ENCODE measurements around the gene AGBL1.

Gene AGBL1

DNA sequence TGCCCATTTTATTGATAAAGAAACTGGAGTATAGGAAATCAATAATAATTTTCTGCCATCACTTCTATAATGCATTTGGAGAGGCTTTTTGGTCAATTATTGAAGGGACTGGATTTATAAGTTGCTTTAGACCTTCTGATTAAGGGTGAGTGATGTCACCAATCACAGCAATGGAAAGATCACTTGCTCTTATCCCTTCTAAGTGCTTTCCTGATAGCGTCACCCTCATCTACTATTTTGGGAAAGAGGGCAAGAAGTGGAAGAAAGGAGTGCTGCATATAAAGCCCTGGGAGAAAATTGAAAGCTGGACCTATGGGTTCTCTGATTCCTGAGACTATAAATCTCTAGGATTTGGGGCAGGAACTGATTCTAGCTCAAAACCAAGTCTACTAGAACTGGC is 771.3 kb downstream of the AGBL1 start:
- Histone ChIP-seq H3K27me3 (ENCODE audit: insufficient read depth, poor library complexity, severe bottlenecking) (no peaks in the 10 kb centered on the region), H3K4me3 (ENCODE audit: severe bottlenecking) (no peak overlapping the region), H3K4me1 (ENCODE audit: insufficient read depth, poor library complexity, severe bottlenecking) (no peaks in the 10 kb centered on the region), H3K27ac (ENCODE audit: poor library complexity, severe bottlenecking) (no peak overlapping the region), H3K36me3 (ENCODE audit: low read depth) (no peaks in the 10 kb centered on the region), H3K9me3 (ENCODE audit: severe bottlenecking) (no peaks in the 10 kb centered on the region)
- ATAC-seq (ENCODE audit: low read depth) (no peak), DNase-seq (ENCODE audit: low spot score) (no peak)
- TF ChIP-seq, protein P1, sequence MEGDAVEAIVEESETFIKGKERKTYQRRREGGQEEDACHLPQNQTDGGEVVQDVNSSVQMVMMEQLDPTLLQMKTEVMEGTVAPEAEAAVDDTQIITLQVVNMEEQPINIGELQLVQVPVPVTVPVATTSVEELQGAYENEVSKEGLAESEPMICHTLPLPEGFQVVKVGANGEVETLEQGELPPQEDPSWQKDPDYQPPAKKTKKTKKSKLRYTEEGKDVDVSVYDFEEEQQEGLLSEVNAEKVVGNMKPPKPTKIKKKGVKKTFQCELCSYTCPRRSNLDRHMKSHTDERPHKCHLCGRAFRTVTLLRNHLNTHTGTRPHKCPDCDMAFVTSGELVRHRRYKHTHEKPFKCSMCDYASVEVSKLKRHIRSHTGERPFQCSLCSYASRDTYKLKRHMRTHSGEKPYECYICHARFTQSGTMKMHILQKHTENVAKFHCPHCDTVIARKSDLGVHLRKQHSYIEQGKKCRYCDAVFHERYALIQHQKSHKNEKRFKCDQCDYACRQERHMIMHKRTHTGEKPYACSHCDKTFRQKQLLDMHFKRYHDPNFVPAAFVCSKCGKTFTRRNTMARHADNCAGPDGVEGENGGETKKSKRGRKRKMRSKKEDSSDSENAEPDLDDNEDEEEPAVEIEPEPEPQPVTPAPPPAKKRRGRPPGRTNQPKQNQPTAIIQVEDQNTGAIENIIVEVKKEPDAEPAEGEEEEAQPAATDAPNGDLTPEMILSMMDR (IDR thresholded peaks at IDR 0.05; ENCODE audit: poor library complexity, severe bottlenecking): no peak

DNA sequence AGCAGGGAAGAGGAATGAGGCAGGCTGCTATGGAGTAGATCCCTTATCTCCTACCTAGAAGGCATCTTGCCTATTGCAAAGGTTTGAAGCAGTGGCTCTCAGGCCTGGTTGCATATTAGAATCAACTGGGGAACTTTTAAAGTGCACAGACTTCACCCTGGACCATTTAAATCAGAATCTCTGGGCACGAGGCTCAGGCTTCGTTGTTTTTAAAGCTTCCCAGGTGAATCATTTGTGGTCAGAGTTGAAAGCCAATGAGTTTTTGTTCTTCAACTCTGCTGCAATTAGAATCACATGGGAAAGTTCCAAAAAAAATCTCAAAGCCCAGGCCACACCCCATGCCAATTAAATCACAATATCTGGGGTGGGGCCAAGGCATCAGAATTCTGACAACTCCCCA is 773.1 kb downstream of the AGBL1 start:
- no peaks in the 10 kb centered on the region for H3K27me3 ChIP-seq (ENCODE audit: insufficient read depth, poor library complexity, severe bottlenecking)
- TF ChIP-seq, protein P1 (IDR thresholded peaks at IDR 0.05; ENCODE audit: poor library complexity, severe bottlenecking): no peak
- no peak overlapping the region for H3K27ac ChIP-seq (ENCODE audit: poor library complexity, severe bottlenecking)
- H3K4me3 ChIP-seq (ENCODE audit: severe bottlenecking): no peak overlapping the region
- H3K36me3 ChIP-seq (ENCODE audit: low read depth): no peaks in the 10 kb centered on the region
- no peak for DNase-seq (ENCODE audit: low spot score)
- H3K9me3 ChIP-seq (ENCODE audit: severe bottlenecking): no peaks in the 10 kb centered on the region
- no peaks in the 10 kb centered on the region for H3K4me1 ChIP-seq (ENCODE audit: insufficient read depth, poor library complexity, severe bottlenecking)
- peak; percentile 49; the same call in 1 of the 3 replicates for ATAC-seq (ENCODE audit: low read depth)

DNA sequence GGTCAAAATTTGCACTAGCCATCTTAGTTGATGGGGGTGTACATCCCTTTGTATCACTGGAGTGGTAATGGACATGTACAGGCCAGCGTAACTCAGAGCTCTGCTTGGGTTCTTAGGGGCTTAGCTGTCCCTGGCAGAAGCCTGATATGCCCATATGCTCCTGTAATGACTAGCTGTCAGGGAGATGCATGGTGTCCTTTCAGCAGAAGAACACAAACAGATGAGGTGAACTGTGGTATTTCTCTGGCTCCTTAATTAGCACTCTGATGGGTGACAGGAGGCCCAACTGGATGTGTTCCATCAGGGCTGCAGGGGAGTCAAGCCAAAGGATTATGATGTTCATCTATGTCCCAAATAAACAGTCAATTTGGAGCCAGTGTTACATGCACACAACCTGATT is 774.5 kb downstream of the AGBL1 start:
- no peak for ATAC-seq (ENCODE audit: low read depth)
- H3K27ac ChIP-seq (ENCODE audit: poor library complexity, severe bottlenecking): no peak overlapping the region
- TF ChIP-seq, protein P1 (IDR thresholded peaks at IDR 0.05; ENCODE audit: poor library complexity, severe bottlenecking): no peak

DNA sequence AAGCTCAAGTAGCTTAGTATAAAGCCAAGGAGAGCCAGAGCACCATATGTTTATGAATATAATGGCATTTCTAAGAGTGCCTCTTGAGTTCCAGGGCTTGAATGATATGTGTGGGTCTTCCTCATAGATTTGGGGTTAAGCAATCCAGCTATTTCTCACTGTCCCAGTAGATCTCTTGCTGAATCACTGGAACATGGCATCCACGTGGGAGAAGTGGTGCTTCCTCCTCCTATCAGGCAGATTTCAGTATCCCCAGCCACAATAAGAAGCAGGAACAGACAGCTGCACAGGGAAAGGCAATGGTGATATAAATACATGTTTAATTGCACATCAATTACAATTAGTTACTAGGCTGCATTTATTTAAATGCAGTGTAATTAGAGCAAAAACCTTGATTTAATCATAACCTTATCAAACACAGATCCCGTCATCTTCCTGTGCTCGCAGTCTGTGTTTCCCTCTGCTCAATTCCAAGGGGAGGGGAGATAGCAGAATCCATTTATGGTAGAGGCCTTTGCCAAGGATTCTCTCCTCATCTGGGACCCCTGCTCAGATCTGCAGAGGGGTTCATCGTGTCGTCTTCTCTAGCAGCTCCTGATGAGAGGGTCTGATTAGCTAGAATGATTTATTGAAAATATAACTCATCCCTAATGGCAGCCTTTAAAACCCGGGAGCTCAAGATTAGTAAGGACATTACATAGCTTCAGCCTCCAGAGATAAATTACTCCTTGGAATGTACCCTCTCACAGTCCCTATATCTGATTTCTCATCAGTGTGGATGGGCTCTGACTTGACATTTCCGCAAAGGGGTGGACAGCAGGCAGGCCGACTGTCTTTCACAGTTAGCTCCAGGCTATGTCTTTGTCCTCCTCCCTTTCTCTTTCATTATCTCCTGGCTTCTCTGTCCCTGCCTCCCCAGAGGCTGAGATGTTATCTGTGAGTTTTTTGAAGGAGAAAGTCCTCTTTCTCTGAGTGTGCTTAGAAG is 775.9 kb downstream of the AGBL1 start:
- Histone ChIP-seq H3K4me3 (ENCODE audit: severe bottlenecking) (no peak overlapping the region), H3K9me3 (ENCODE audit: severe bottlenecking) (no peaks in the 10 kb centered on the region), H3K27me3 (ENCODE audit: insufficient read depth, poor library complexity, severe bottlenecking) (no peaks in the 10 kb centered on the region), H3K36me3 (ENCODE audit: low read depth) (no peaks in the 10 kb centered on the region), H3K4me1 (ENCODE audit: insufficient read depth, poor library complexity, severe bottlenecking) (no peaks in the 10 kb centered on the region), H3K27ac (ENCODE audit: poor library complexity, severe bottlenecking) (no peak overlapping the region)
- TF ChIP-seq, protein P1 (IDR thresholded peaks at IDR 0.05; ENCODE audit: poor library complexity, severe bottlenecking): no peak
- DNase-seq (ENCODE audit: low spot score) (no peak), ATAC-seq (ENCODE audit: low read depth) (no peak)

More for the DNA sequence above, 774.5 kb downstream of the AGBL1 start:
- DNase-seq (ENCODE audit: low spot score): no peak
- no peaks in the 10 kb centered on the region for H3K4me1 ChIP-seq (ENCODE audit: insufficient read depth, poor library complexity, severe bottlenecking)
- H3K9me3 ChIP-seq (ENCODE audit: severe bottlenecking): no peaks in the 10 kb centered on the region
- H3K4me3 ChIP-seq (ENCODE audit: severe bottlenecking): no peak overlapping the region
- H3K27me3 ChIP-seq (ENCODE audit: insufficient read depth, poor library complexity, severe bottlenecking): no peaks in the 10 kb centered on the region
- H3K36me3 ChIP-seq (ENCODE audit: low read depth): no peaks in the 10 kb centered on the region

DNA sequence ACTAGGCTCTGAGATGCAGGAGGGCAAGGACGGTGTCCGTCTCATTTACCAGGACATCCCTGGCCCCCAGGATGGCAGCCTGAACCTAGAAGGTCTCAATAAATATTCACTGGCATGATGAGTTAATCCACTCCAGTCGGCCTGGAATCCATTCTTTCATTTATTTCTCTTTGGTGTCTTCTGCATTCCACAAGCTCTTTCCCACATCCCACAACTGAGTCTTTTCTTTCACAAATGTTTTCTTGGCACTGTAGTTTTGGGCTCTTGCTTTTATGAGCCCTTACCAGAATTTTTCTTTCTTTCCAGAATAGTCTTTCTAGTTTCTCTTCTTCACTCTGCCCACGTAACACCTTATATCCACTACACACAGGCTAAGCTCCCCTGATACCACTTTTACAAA is 778.0 kb downstream of the AGBL1 start:
- no peaks in the 10 kb centered on the region for H3K27me3 ChIP-seq (ENCODE audit: insufficient read depth, poor library complexity, severe bottlenecking)
- TF ChIP-seq, protein P1 (IDR thresholded peaks at IDR 0.05; ENCODE audit: poor library complexity, severe bottlenecking): no peak
- ATAC-seq (ENCODE audit: low read depth) (no peak), DNase-seq (ENCODE audit: low spot score) (no peak)
- no peak overlapping the region for H3K27ac ChIP-seq (ENCODE audit: poor library complexity, severe bottlenecking)
- H3K4me1 ChIP-seq (ENCODE audit: insufficient read depth, poor library complexity, severe bottlenecking): peaks cover 2% of the 10 kb centered on the region
- H3K36me3 ChIP-seq (ENCODE audit: low read depth): no peaks in the 10 kb centered on the region
- H3K4me3 ChIP-seq (ENCODE audit: severe bottlenecking): no peak overlapping the region
- H3K9me3 ChIP-seq (ENCODE audit: severe bottlenecking): no peaks in the 10 kb centered on the region
